Loucy (cell line): ENCODE data around the gene LRRC46.

Source experiments
- H2AFZ ChIP-seq: fragments of 200-600 bp; sonication (generic); 2 replicates; pipeline ENCODE4 v1.6.0; 2016; ENCODE audit warnings: antibody characterized with exemption, mild to moderate bottlenecking, low read length, moderate library complexity
- H3F3A ChIP-seq: fragments of 200-600 bp; 2 replicates; pipeline ENCODE4 v1.6.0; 2016; ENCODE audit warnings: antibody characterized with exemption, low read depth, mild to moderate bottlenecking
- H3K27me3 ChIP-seq: fragments of 200-600 bp; sonication (generic); 2 replicates; pipeline ENCODE4 v1.6.1; 2014; ENCODE audit warnings: low read length, mild to moderate bottlenecking; ENCODE audit not compliant: insufficient read depth, poor library complexity, severe bottlenecking
- H3K36me3 ChIP-seq: fragments of 200-600 bp; sonication (generic); 2 replicates; pipeline ENCODE4 v1.6.1; 2016; ENCODE audit warnings: low read length; ENCODE audit not compliant: insufficient read depth
- H3K4me1 ChIP-seq: fragments of 200-600 bp; sonication (generic); 2 replicates; pipeline ENCODE4 v1.5.1; 2014; ENCODE audit warnings: low read length, mild to moderate bottlenecking; ENCODE audit not compliant: insufficient read depth, poor library complexity, severe bottlenecking
- H3K4me2 ChIP-seq: fragments of 200-600 bp; sonication (generic); 2 replicates; pipeline ENCODE4 v1.6.0; 2014; ENCODE audit warnings: antibody characterized with exemption, low read length, low read depth, mild to moderate bottlenecking; ENCODE audit not compliant: poor library complexity, severe bottlenecking
- H3K4me3 ChIP-seq: fragments of 200-600 bp; sonication (generic); 2 replicates; pipeline ENCODE4 v1.5.1; 2014; ENCODE audit warnings: low read length, mild to moderate bottlenecking, mixed read lengths; ENCODE audit not compliant: poor library complexity, severe bottlenecking
- H3K79me2 ChIP-seq: fragments of 200-600 bp; sonication (generic); 2 replicates; pipeline ENCODE4 v1.6.1; 2014; ENCODE audit warnings: low read length; ENCODE audit not compliant: insufficient read depth
- H3K9ac ChIP-seq: fragments of 200-600 bp; sonication (generic); 2 replicates; pipeline ENCODE4 v1.6.0; 2014; ENCODE audit warnings: mild to moderate bottlenecking, low read depth, low read length, moderate library complexity; ENCODE audit not compliant: poor library complexity, severe bottlenecking
- H3K9me2 ChIP-seq: fragments of 200-600 bp; sonication (generic); replicated peaks from 2 replicates; pipeline ENCODE4 v1.6.1; 2016; ENCODE audit warnings: low read depth, low read length, mixed read lengths
- H3K9me3 ChIP-seq: fragments of 200-600 bp; sonication (generic); 2 replicates; pipeline ENCODE4 v1.6.1; 2014; ENCODE audit warnings: mild to moderate bottlenecking, antibody characterized with exemption, low read length, low read depth; ENCODE audit not compliant: insufficient read depth
- H4K20me1 ChIP-seq: fragments of 200-600 bp; sonication (generic); 2 replicates; pipeline ENCODE4 v1.6.0; 2014; ENCODE audit warnings: antibody characterized with exemption, low read length, mild to moderate bottlenecking; ENCODE audit not compliant: insufficient read depth, poor library complexity, severe bottlenecking
- CTCF ChIP-seq: fragments of 200-600 bp; sonication (generic); conservative IDR thresholded peaks from 2 replicates; pipeline ENCODE4 v1.5.1; 2014; ENCODE audit warnings: mild to moderate bottlenecking, antibody characterized with exemption, low read length
- EZH2phosphoT487 ChIP-seq: fragments of 200-600 bp; IDR thresholded peaks from 2 replicates; pipeline ENCODE4 v1.6.1; 2018; ENCODE audit warnings: antibody characterized with exemption, mild to moderate bottlenecking, moderate library complexity, borderline replicate concordance

Gene LRRC46

GRCh38 chr17:47808830-47809480, 22.5 kb upstream of the LRRC46 start:
- Histone ChIP-seq H3K9me3 (no peaks in the 10 kb centered on the region), H3K4me1 (no peaks in the 10 kb centered on the region), H2AFZ (no peak overlapping the region), H3K79me2 (no peaks in the 10 kb centered on the region), H3F3A (no peaks in the 10 kb centered on the region), H3K4me2 (no peak overlapping the region), H3K27me3 (no peaks in the 10 kb centered on the region), H3K9me2 (no peaks in the 10 kb centered on the region), H3K36me3 (peaks cover 8% of the 10 kb centered on the region; the same call in 1 of the 2 replicates), H3K4me3 (no peak overlapping the region), H4K20me1 (no peaks in the 10 kb centered on the region), H3K9ac (no peak overlapping the region)
- TF ChIP-seq EZH2phosphoT487 (no peak), CTCF (no peak)

GRCh38 chr17:47810200-47810821, 21.2 kb upstream of the LRRC46 start:
- H2AFZ ChIP-seq = no peak overlapping the region
- no peaks in the 10 kb centered on the region for H3K9me2 ChIP-seq
- no peak overlapping the region for H3K4me2 ChIP-seq
- H3F3A ChIP-seq = no peaks in the 10 kb centered on the region
- no peaks in the 10 kb centered on the region for H3K9me3 ChIP-seq
- no peak for TF ChIP-seq EZH2phosphoT487
- no peak for TF ChIP-seq CTCF
- no peaks in the 10 kb centered on the region for H4K20me1 ChIP-seq
- H3K79me2 ChIP-seq = no peaks in the 10 kb centered on the region
- no peaks in the 10 kb centered on the region for H3K27me3 ChIP-seq
- H3K36me3 ChIP-seq = peaks cover 8% of the 10 kb centered on the region; the same call in 1 of the 2 replicates
- no peak overlapping the region for H3K4me3 ChIP-seq
- no peak overlapping the region for H3K9ac ChIP-seq
- no peaks in the 10 kb centered on the region for H3K4me1 ChIP-seq

- no peak overlapping the region for H3K4me3 ChIP-seq
- H3K9ac ChIP-seq = no peak overlapping the region
- no peak overlapping the region for H3K4me2 ChIP-seq
- H4K20me1 ChIP-seq = no peaks in the 10 kb centered on the region
- H3K27me3 ChIP-seq = no peaks in the 10 kb centered on the region
- no peaks in the 10 kb centered on the region for H3K9me2 ChIP-seq
- H3K9me3 ChIP-seq = no peaks in the 10 kb centered on the region
- H3F3A ChIP-seq = no peaks in the 10 kb centered on the region
- no peaks in the 10 kb centered on the region for H3K4me1 ChIP-seq
- H3K79me2 ChIP-seq = no peaks in the 10 kb centered on the region
- peaks cover 8% of the 10 kb centered on the region; the same call in 1 of the 2 replicates for H3K36me3 ChIP-seq
- H2AFZ ChIP-seq = no peak overlapping the region
- TF ChIP-seq EZH2phosphoT487 (no peak), CTCF (no peak)
Measured at GRCh38 chr17:47810901-47811635, 20.4 kb upstream of the LRRC46 start.
